ENCODE data around the gene RABGAP1L.

Gene RABGAP1L

DNA sequence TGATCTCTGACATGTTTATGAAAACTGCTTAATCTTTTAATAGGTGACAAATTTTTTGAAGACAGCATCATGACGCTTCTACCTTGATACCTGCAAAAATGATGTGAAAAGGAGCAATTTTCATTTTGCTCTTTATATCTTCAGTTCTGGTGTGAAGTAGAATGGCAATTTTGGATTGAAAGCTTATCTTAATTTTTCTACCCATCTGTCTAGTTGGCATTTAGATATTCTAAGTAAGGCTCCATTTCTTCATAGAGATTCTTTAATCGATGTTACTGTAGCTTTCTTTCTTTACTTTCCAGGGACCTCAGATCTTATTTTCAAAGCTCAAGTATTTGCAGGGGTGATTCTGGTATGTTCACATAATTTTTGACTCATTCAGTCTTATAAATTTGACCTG lies 256.2 kb downstream of the RABGAP1L start:
- Histone ChIP-seq H2AFZ (ENCODE audit: low read length) (no peak overlapping the region), H2BK12ac (ENCODE audit: low read length) (no peak overlapping the region), H3K23ac (ENCODE audit: low read depth, low read length, poor library complexity) (no peak overlapping the region), H3K18ac (ENCODE audit: low read length) (no peak overlapping the region), H3K4me2 (ENCODE audit: insufficient read depth, low read length, poor library complexity, severe bottlenecking) (no peak overlapping the region), H2BK5ac (ENCODE audit: low read length) (no peak overlapping the region), H3K4ac (ENCODE audit: low read length) (no peak overlapping the region), H3K79me1 (ENCODE audit: low read depth, low read length) (no peaks in the 10 kb centered on the region), H4K8ac (ENCODE audit: low read depth, low read length) (no peak overlapping the region), H2BK120ac (ENCODE audit: low read depth, low read length) (no peak overlapping the region), H3K27me3 (ENCODE audit: control insufficient read depth in 3 of 3, insufficient read depth in 3 of 3, low read depth in 1 of 3, low read length in 3 of 3) (no peaks in the 10 kb centered on the region), H3K4me3 (ENCODE audit: low read length in 2 of 2) (no peak overlapping the region), H3K14ac (ENCODE audit: low read length) (no peak overlapping the region), H4K91ac (ENCODE audit: low read depth, low read length, poor library complexity) (no peak overlapping the region), H3K36me3 (replicated peaks in 1 of 2; ENCODE audit: control insufficient read depth in 2 of 2, insufficient read depth in 2 of 2, low read length in 2 of 2) (no peaks in the 10 kb centered on the region), H3K9me3 (replicated peaks in 1 of 2; ENCODE audit: control insufficient read depth in 2 of 2, insufficient read depth in 1 of 2, low read depth in 1 of 2, low read length in 2 of 2) (no peaks in the 10 kb centered on the region), H3K9ac (ENCODE audit: low read depth, low read length, poor library complexity) (no peak overlapping the region), H2AK5ac (ENCODE audit: low read depth, low read length) (no peak overlapping the region), H2BK15ac (ENCODE audit: low read length) (no peak overlapping the region), H3K27ac (replicated peaks; ENCODE audit: low read length) (no peak overlapping the region), H3K4me1 (ENCODE audit: control insufficient read depth in 2 of 2, insufficient read depth in 1 of 2, low read depth in 1 of 2, low read length in 2 of 2) (no peaks in the 10 kb centered on the region)
- WGBS, 2 donors (ENCODE audit: extremely low coverage in 2 of 2, insufficient read length in 2 of 2, insufficient replicate concordance in 1 of 2) = no CpG with 5 or more reads among the region's 2 CpGs
- no peak for DNase-seq (ENCODE audit: low spot score)

DNA sequence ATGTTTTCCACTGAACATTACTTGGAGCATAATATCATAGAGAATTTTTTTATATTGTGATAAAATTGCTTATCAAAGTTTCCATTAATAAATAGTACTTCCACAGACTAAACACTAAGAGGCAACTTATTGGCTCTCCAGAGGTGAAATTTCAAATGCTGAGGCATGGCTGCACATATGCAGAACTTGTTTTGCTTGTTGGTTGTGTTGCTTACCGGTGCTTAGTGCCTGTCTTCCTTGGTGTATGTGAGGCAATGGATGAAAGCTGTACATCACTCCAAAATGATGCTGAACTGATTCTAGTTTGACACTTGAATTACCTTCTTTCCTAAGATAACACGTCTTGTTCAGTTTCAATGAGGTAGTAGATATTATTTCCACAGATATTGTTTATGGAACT lies 258.6 kb downstream of the RABGAP1L start:
- Histone ChIP-seq H3K23ac (ENCODE audit: low read depth, low read length, poor library complexity) (no peak overlapping the region), H3K27me3 (ENCODE audit: control insufficient read depth in 3 of 3, insufficient read depth in 3 of 3, low read depth in 1 of 3, low read length in 3 of 3) (no peaks in the 10 kb centered on the region), H2AFZ (ENCODE audit: low read length) (no peak overlapping the region), H3K79me1 (ENCODE audit: low read depth, low read length) (no peaks in the 10 kb centered on the region), H2BK15ac (ENCODE audit: low read length) (no peak overlapping the region), H3K4me3 (ENCODE audit: low read length in 2 of 2) (no peak overlapping the region), H3K14ac (ENCODE audit: low read length) (no peak overlapping the region), H2BK5ac (ENCODE audit: low read length) (no peak overlapping the region), H3K9ac (ENCODE audit: low read depth, low read length, poor library complexity) (no peak overlapping the region), H3K9me3 (replicated peaks in 1 of 2; ENCODE audit: control insufficient read depth in 2 of 2, insufficient read depth in 1 of 2, low read depth in 1 of 2, low read length in 2 of 2) (no peaks in the 10 kb centered on the region), H3K36me3 (replicated peaks in 1 of 2; ENCODE audit: control insufficient read depth in 2 of 2, insufficient read depth in 2 of 2, low read length in 2 of 2) (no peaks in the 10 kb centered on the region), H4K8ac (ENCODE audit: low read depth, low read length) (no peak overlapping the region), H3K4me1 (ENCODE audit: control insufficient read depth in 2 of 2, insufficient read depth in 1 of 2, low read depth in 1 of 2, low read length in 2 of 2) (no peaks in the 10 kb centered on the region), H3K27ac (replicated peaks; ENCODE audit: low read length) (no peak overlapping the region), H3K4me2 (ENCODE audit: insufficient read depth, low read length, poor library complexity, severe bottlenecking) (no peak overlapping the region), H3K18ac (ENCODE audit: low read length) (no peak overlapping the region), H2BK12ac (ENCODE audit: low read length) (no peak overlapping the region), H3K4ac (ENCODE audit: low read length) (no peak overlapping the region), H2AK5ac (ENCODE audit: low read depth, low read length) (no peak overlapping the region), H2BK120ac (ENCODE audit: low read depth, low read length) (no peak overlapping the region), H4K91ac (ENCODE audit: low read depth, low read length, poor library complexity) (no peak overlapping the region)
- no CpG with 5 or more reads among the region's 2 CpGs for WGBS, 2 donors (ENCODE audit: extremely low coverage in 2 of 2, insufficient read length in 2 of 2, insufficient replicate concordance in 1 of 2)
- DNase-seq (ENCODE audit: low spot score) = no peak

DNA sequence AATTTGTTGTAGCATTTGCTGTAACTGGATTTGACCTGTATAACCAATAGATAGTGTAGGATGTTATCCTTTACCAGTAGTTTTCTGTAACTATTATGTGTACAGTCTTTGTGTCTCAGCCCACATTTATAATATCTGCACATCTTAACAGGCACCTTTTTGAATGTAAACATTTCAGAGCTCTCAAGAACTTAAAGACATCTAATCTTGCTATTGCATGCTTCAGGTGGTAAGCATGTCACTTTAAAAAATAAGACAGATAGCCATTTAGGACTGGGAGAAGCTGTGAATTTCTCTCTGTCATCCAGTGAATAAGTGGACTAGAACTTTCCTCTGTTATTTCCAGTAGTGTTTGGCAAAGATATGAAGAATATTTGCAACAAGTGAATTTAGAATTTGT lies 265.8 kb downstream of the RABGAP1L start:
- Histone ChIP-seq H3K23ac (ENCODE audit: low read depth, low read length, poor library complexity) (no peak overlapping the region), H3K9ac (ENCODE audit: low read depth, low read length, poor library complexity) (no peak overlapping the region), H2AK5ac (ENCODE audit: low read depth, low read length) (no peak overlapping the region), H3K14ac (ENCODE audit: low read length) (no peak overlapping the region), H2BK15ac (ENCODE audit: low read length) (no peak overlapping the region), H3K27me3 (ENCODE audit: control insufficient read depth in 3 of 3, insufficient read depth in 3 of 3, low read depth in 1 of 3, low read length in 3 of 3) (no peaks in the 10 kb centered on the region), H3K9me3 (replicated peaks in 1 of 2; ENCODE audit: control insufficient read depth in 2 of 2, insufficient read depth in 1 of 2, low read depth in 1 of 2, low read length in 2 of 2) (no peaks in the 10 kb centered on the region), H3K18ac (ENCODE audit: low read length) (no peak overlapping the region), H2AFZ (ENCODE audit: low read length) (no peak overlapping the region), H3K36me3 (replicated peaks in 1 of 2; ENCODE audit: control insufficient read depth in 2 of 2, insufficient read depth in 2 of 2, low read length in 2 of 2) (no peaks in the 10 kb centered on the region), H4K91ac (ENCODE audit: low read depth, low read length, poor library complexity) (no peak overlapping the region), H3K4me2 (ENCODE audit: insufficient read depth, low read length, poor library complexity, severe bottlenecking) (no peak overlapping the region), H2BK5ac (ENCODE audit: low read length) (no peak overlapping the region), H4K8ac (ENCODE audit: low read depth, low read length) (no peak overlapping the region), H3K27ac (replicated peaks; ENCODE audit: low read length) (no peak overlapping the region), H3K79me1 (ENCODE audit: low read depth, low read length) (no peaks in the 10 kb centered on the region), H2BK12ac (ENCODE audit: low read length) (no peak overlapping the region), H3K4ac (ENCODE audit: low read length) (no peak overlapping the region), H3K4me1 (ENCODE audit: control insufficient read depth in 2 of 2, insufficient read depth in 1 of 2, low read depth in 1 of 2, low read length in 2 of 2) (no peaks in the 10 kb centered on the region), H3K4me3 (ENCODE audit: low read length in 2 of 2) (no peak overlapping the region), H2BK120ac (ENCODE audit: low read depth, low read length) (no peak overlapping the region)
- no peak for DNase-seq (ENCODE audit: low spot score)

DNA sequence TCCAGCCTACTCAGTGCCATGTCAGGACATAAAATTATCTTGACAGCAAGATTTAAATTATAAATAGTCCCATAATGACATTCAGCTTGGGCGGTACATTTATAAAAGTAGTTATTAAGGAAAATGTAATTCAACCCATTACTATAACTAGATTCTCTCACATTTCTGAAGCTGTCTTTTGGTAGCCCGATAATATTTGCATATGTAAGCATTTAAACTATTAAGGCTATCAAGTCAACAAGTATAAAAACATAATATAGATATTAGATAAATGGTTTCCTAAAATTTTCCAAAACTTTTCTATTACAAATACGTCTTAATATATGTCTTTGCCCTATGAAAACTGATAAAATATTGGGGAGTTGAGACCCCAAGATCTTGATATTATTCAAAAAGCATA lies 266.8 kb downstream of the RABGAP1L start:
- no peaks in the 10 kb centered on the region for H3K4me1 ChIP-seq (ENCODE audit: control insufficient read depth in 2 of 2, insufficient read depth in 1 of 2, low read depth in 1 of 2, low read length in 2 of 2)
- H3K23ac ChIP-seq (ENCODE audit: low read depth, low read length, poor library complexity) = no peak overlapping the region
- no peak overlapping the region for H3K27ac ChIP-seq (replicated peaks; ENCODE audit: low read length)
- H3K18ac ChIP-seq (ENCODE audit: low read length) = no peak overlapping the region
- no peak overlapping the region for H4K91ac ChIP-seq (ENCODE audit: low read depth, low read length, poor library complexity)
- H2BK5ac ChIP-seq (ENCODE audit: low read length) = no peak overlapping the region
- no peak overlapping the region for H3K9ac ChIP-seq (ENCODE audit: low read depth, low read length, poor library complexity)
- no peak overlapping the region for H3K4me2 ChIP-seq (ENCODE audit: insufficient read depth, low read length, poor library complexity, severe bottlenecking)
- no peaks in the 10 kb centered on the region for H3K79me1 ChIP-seq (ENCODE audit: low read depth, low read length)
- no peak overlapping the region for H2BK12ac ChIP-seq (ENCODE audit: low read length)
- H2AFZ ChIP-seq (ENCODE audit: low read length) = no peak overlapping the region
- no peak overlapping the region for H3K4me3 ChIP-seq (ENCODE audit: low read length in 2 of 2)
- no peaks in the 10 kb centered on the region for H3K27me3 ChIP-seq (ENCODE audit: control insufficient read depth in 3 of 3, insufficient read depth in 3 of 3, low read depth in 1 of 3, low read length in 3 of 3)
- no peak overlapping the region for H2AK5ac ChIP-seq (ENCODE audit: low read depth, low read length)
- no peak overlapping the region for H3K14ac ChIP-seq (ENCODE audit: low read length)
- H3K4ac ChIP-seq (ENCODE audit: low read length) = no peak overlapping the region
- WGBS, 2 donors (ENCODE audit: extremely low coverage in 2 of 2, insufficient read length in 2 of 2, insufficient replicate concordance in 1 of 2) = no CpG with 5 or more reads among the region's 3 CpGs
- no peak for DNase-seq (ENCODE audit: low spot score)
- no peaks in the 10 kb centered on the region for H3K36me3 ChIP-seq (replicated peaks in 1 of 2; ENCODE audit: control insufficient read depth in 2 of 2, insufficient read depth in 2 of 2, low read length in 2 of 2)
- no peak overlapping the region for H4K8ac ChIP-seq (ENCODE audit: low read depth, low read length)
- H3K9me3 ChIP-seq (replicated peaks in 1 of 2; ENCODE audit: control insufficient read depth in 2 of 2, insufficient read depth in 1 of 2, low read depth in 1 of 2, low read length in 2 of 2) = no peaks in the 10 kb centered on the region
- no peak overlapping the region for H2BK15ac ChIP-seq (ENCODE audit: low read length)
- H2BK120ac ChIP-seq (ENCODE audit: low read depth, low read length) = no peak overlapping the region

Data from neuronal stem cell (in vitro differentiated cells).